Measurements from ENCODE around the gene EXOC4. TPM values are rescaled to one million over a fixed set of nuclear protein-coding genes. Genes with fewer than 3 reads are reported as not detected.

EXOC4 gene
- total and polyA plus RNA-seq, 2 of the 8 experiments (the other 6 are each of a cell fraction or from before 2014, with no cell fraction given), result 27.0 to 67.3 TPM

GRCh38 chr7:133293384-133294160 is 40.7 kb downstream of the EXOC4 start (continued):
- TF ChIP-seq ATF2 (IDR thresholded peaks at IDR 0.05; ENCODE audit: low read length) (no peak), KDM1A (IDR thresholded peaks at IDR 0.05; ENCODE audit: borderline replicate concordance, low read length) (no peak), CHD2 (IDR thresholded peaks at IDR 0.05; ENCODE audit: low read length) (no peak), POU5F1 (IDR thresholded peaks at IDR 0.05; ENCODE audit: low read depth, low read length) (no peak)
